CD4-positive, CD25-positive, alpha-beta regulatory T cell (primary cell): Measurements from ENCODE around the gene PBX3. TPM values are rescaled to one million over a fixed set of nuclear protein-coding genes. Genes with fewer than 3 reads are reported as not detected.

ENCODE experiments used
- ATAC-seq, 2 donors: fragments of 150-1000 bp; cut with Tn5 transposase; one replicate each; pipeline ENCODE4 v1.10.0; 2021; ENCODE audit warnings: low read depth in 2 of 2, moderate number of reproducible peaks in 2 of 2, moderate library complexity in 1 of 2
- DNase-seq, 3 donors: peaks; one replicate each; pipeline versions ENCODE4 v3.0.0 to v3.0.0-alpha.2; 2012 to 2022; ENCODE audit warnings: mixed read lengths in 1 of 3
- H3K27ac ChIP-seq: one replicate; pipeline ENCODE4 v1.7.0; 2013; ENCODE audit warnings: mild to moderate bottlenecking, low read length; ENCODE audit not compliant: insufficient read depth, poor library complexity, severe bottlenecking
- H3K27me3 ChIP-seq: one replicate; pipeline ENCODE4 v1.7.0; 2013; ENCODE audit warnings: low read length; ENCODE audit not compliant: control insufficient read depth, insufficient read depth
- H3K36me3 ChIP-seq: one replicate; pipeline ENCODE4 v1.7.0; 2013; ENCODE audit warnings: mild to moderate bottlenecking, low read length, moderate library complexity; ENCODE audit not compliant: control insufficient read depth, insufficient read depth
- H3K4me1 ChIP-seq: 2 replicates; pipeline ENCODE4 v1.7.0; 2013; ENCODE audit warnings: mild to moderate bottlenecking, low read length; ENCODE audit not compliant: insufficient read depth, control insufficient read depth, poor library complexity, severe bottlenecking
- H3K4me3 ChIP-seq: one replicate; pipeline ENCODE4 v1.7.0; 2013; ENCODE audit warnings: low read depth, mild to moderate bottlenecking, low read length, moderate library complexity
- H3K9me3 ChIP-seq, 2 experiments: 1 replicate in 1 of 2; 2 replicates in 1 of 2; pipeline ENCODE4 v1.7.0; 2013; ENCODE audit warnings: low read length in 2 of 2, mild to moderate bottlenecking in 1 of 2, moderate library complexity in 1 of 2; ENCODE audit not compliant: control insufficient read depth in 2 of 2
- H3K27ac Mint-ChIP-seq, 3 donors: one replicate each; pipeline ENCODE4 v1.8.0; 2020 to 2022; ENCODE audit warnings: mild to moderate bottlenecking in 3 of 3, mixed read lengths in 3 of 3, moderate library complexity in 2 of 3
- H3K27me3 Mint-ChIP-seq: one replicate; pipeline ENCODE4 v1.8.0; 2022; ENCODE audit warnings: mild to moderate bottlenecking, mixed read lengths
- H3K36me3 Mint-ChIP-seq: one replicate; pipeline ENCODE4 v1.8.0; 2020; ENCODE audit warnings: mixed read lengths
- H3K4me1 Mint-ChIP-seq, 4 donors: one replicate each; pipeline ENCODE4 v1.8.0; 2020 to 2022; ENCODE audit warnings: mixed read lengths in 4 of 4, mild to moderate bottlenecking in 1 of 4
- H3K4me3 Mint-ChIP-seq, 4 donors: one replicate each; pipeline ENCODE4 v1.8.0; 2020 to 2022; ENCODE audit warnings: mild to moderate bottlenecking in 4 of 4, mixed read lengths in 4 of 4, moderate library complexity in 3 of 4
- H3K9me3 Mint-ChIP-seq, 7 donors: one replicate each; pipeline ENCODE4 v1.8.0; 2020 to 2022; ENCODE audit warnings: mixed read lengths in 7 of 7, mild to moderate bottlenecking in 3 of 7, moderate library complexity in 2 of 7
- polyA plus RNA-seq, 4 donors: library from polyadenylated mRNA; unstranded; fragments of 300-500 nt; fragmentation: Illumina TruSeq; gene quantifications; one replicate each; pipeline ENCODE4 v1.2.3, GENCODE V29; 2021
- total RNA-seq: library from RNA; stranded (reverse); gene quantifications from one replicate; pipeline ENCODE4 v1.2.3, GENCODE V29; 2022

Gene PBX3
- total and polyA plus RNA-seq, 5 donors from 2014 or later: 3.7 to 18.3 (median 4.7) TPM

DNA sequence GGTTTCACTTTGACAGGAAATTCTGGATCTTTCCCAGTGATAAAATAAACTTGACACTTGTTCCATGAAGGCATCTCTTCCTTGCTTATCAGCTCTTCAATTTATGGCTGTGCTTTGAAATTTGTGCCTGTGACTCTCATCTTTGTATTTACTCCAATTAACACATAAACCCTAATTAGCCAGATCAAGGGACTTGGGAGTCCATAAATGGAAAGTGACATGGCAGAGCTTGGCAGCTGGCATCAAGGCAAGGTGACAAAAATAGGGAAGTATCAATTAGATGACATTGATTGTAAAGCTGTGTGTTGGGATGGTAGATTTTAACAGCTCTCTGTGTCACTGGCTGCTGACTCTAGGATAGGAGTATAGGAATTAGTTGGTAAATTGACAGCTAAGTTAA lies 133.9 kb downstream of the PBX3 start:
- Mint-ChIP-seq H3K27me3 (no peaks in the 10 kb centered on the region), H3K4me3 (no peak overlapping the region), H3K9me3 (no peaks in the 10 kb centered on the region), H3K27ac (no peak overlapping the region), H3K4me1 (peaks cover 0 to 11% (median 6%) of the 10 kb centered on the region in 4 donors), H3K36me3 (no peaks in the 10 kb centered on the region)
- no peaks in the 10 kb centered on the region for H3K4me1 ChIP-seq
- H3K36me3 ChIP-seq: no peaks in the 10 kb centered on the region
- no peak overlapping the region for H3K27ac ChIP-seq
- H3K27me3 ChIP-seq: no peaks in the 10 kb centered on the region
- ATAC-seq (no peak), DNase-seq (no peak)
- no peak overlapping the region for H3K4me3 ChIP-seq
- H3K9me3 ChIP-seq: no peaks in the 10 kb centered on the region

DNA sequence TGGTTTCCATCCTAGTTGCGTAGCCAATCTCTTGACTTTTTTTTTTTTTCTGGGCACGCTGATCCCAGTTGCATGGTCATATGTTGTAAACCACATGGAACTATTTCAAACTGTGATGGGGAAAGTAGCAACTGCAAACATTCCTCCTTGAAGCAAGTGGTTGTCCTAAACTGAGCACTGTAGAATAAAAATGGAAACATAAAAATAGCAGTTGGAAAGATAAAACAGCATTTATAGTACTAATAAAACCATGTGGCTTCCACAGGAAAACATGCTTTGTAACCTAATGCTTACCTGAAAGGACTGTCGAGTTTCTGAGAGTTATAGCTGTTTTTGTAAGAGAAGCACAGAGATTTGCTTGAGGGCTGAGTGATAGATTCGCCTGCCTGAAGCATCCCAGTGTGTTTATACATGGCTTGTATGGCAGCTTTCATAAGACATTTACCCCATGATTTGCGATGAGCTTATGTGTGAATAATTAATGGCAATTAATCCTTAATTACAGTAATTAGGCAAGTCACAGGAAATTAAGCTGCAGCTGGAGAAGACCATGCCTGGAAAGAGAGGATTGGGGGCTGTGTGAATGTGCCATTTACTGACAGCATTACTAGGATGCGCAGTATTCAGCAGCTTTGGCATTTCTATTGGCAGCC lies 136.5 kb downstream of the PBX3 start:
- H3K27me3 Mint-ChIP-seq: peaks cover 14% of the 10 kb centered on the region
- H3K36me3 Mint-ChIP-seq: no peaks in the 10 kb centered on the region
- no peaks in the 10 kb centered on the region for H3K9me3 ChIP-seq
- peaks cover under 1% of the 10 kb centered on the region for H3K27me3 ChIP-seq
- H3K36me3 ChIP-seq: no peaks in the 10 kb centered on the region
- no peaks in the 10 kb centered on the region for H3K9me3 Mint-ChIP-seq
- no peak overlapping the region for H3K4me3 ChIP-seq
- no peak overlapping the region for H3K27ac ChIP-seq
- DNase-seq (no peak), ATAC-seq (no peak)
- peaks cover 0 to 9% (median 5%) of the 10 kb centered on the region in 4 donors for H3K4me1 Mint-ChIP-seq
- H3K4me1 ChIP-seq: peaks cover under 1% of the 10 kb centered on the region
- no peak overlapping the region for H3K27ac Mint-ChIP-seq
- H3K4me3 Mint-ChIP-seq: no peak overlapping the region

DNA sequence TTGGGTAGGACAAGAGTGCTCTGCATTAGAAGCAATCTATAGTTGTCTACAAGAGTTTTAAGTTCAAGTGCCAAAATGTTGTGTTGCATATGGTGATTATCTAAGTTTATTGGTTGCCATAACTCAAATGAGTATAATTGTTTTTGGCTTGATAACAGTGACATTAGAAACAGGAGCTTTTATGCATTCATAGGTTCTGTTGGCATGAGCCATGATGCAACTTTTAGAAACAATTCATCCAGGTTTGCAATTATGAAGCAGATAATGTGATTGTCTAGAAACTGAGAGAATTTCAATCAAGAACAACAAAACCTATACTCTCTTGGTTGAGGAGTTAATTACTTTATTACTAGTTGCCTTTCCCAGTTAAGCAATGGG lies 137.0 kb downstream of the PBX3 start:
- Mint-ChIP-seq H3K27me3 (peaks cover 17% of the 10 kb centered on the region), H3K36me3 (no peaks in the 10 kb centered on the region), H3K4me1 (peaks cover 0 to 10% (median 9%) of the 10 kb centered on the region in 4 donors), H3K4me3 (no peak overlapping the region), H3K9me3 (no peaks in the 10 kb centered on the region), H3K27ac (no peak overlapping the region)
- Histone ChIP-seq H3K4me3 (no peak overlapping the region), H3K4me1 (peaks cover 6% of the 10 kb centered on the region), H3K27ac (no peak overlapping the region), H3K36me3 (no peaks in the 10 kb centered on the region), H3K9me3 (no peaks in the 10 kb centered on the region), H3K27me3 (peaks cover 4% of the 10 kb centered on the region)
- DNase-seq (no peak), ATAC-seq (no peak)

DNA sequence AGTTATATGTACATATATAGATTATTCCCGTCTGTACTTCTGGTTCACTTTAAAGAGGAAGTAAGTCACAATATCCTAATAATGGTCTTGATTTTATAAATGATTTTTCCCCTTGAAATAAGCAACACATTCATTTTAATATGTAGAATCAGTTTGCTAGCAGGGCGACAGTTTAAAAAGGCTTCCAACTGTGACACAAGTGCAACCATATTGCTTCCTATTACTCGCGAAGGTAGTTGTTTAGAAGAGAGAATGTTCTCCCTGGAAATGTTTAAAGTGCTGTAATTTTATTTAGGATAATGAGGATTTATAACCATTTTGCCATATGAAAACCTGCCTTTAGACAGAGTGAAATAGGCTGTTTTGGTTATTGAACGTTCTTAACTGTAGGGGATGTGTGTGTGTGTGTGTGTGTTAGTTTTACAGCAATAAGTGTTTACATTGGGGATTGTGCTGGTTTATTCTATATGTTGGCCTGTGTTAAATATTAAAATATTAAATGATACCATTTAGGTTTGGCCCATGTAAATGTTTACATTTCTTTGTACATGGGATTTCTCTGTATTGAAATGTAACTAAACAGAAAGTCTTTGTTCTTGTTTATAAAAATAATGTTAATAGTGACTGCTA lies 138.3 kb downstream of the PBX3 start:
- no peak for DNase-seq
- no peak overlapping the region for H3K27ac Mint-ChIP-seq
- H3K9me3 Mint-ChIP-seq: no peaks in the 10 kb centered on the region
- Histone ChIP-seq H3K4me1 (peaks cover 12% of the 10 kb centered on the region), H3K27ac (no peak overlapping the region), H3K9me3 (no peaks in the 10 kb centered on the region), H3K36me3 (no peaks in the 10 kb centered on the region), H3K27me3 (peaks cover 12% of the 10 kb centered on the region), H3K4me3 (no peak overlapping the region)
- H3K36me3 Mint-ChIP-seq: no peaks in the 10 kb centered on the region
- H3K4me3 Mint-ChIP-seq: no peak overlapping the region
- ATAC-seq: no peak
- H3K27me3 Mint-ChIP-seq: peaks cover 24% of the 10 kb centered on the region
- H3K4me1 Mint-ChIP-seq: peaks cover 0 to 14% (median 12%) of the 10 kb centered on the region in 4 donors

DNA sequence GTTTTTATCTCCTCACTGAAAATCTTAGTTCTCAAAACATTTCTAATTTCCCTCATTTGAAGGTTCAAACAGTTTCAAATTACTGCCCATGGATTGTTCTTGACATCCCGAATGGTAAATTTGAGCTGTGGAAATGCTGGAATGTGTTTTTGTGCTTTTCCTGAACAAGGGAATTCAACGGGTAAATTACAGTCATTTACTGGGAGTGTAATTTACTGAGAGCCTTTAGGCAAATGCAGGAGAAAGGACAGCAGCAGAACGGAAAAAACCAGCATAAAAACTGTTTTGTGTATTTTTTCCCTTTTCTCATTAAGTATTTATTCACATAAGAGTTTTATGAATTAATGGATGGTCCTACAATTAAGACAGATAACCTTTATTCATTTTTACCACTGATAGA lies 139.2 kb downstream of the PBX3 start:
- peaks cover 32% of the 10 kb centered on the region for H3K27me3 Mint-ChIP-seq
- Histone ChIP-seq H3K9me3 (no peaks in the 10 kb centered on the region), H3K27me3 (peaks cover 15% of the 10 kb centered on the region), H3K27ac (no peak overlapping the region), H3K4me1 (peaks cover 12% of the 10 kb centered on the region), H3K36me3 (no peaks in the 10 kb centered on the region), H3K4me3 (no peak overlapping the region)
- no peaks in the 10 kb centered on the region for H3K36me3 Mint-ChIP-seq
- DNase-seq (no peak), ATAC-seq (no peak)
- no peaks in the 10 kb centered on the region for H3K9me3 Mint-ChIP-seq
- peaks cover 0 to 14% (median 10%) of the 10 kb centered on the region in 4 donors for H3K4me1 Mint-ChIP-seq
- no peak overlapping the region for H3K27ac Mint-ChIP-seq
- H3K4me3 Mint-ChIP-seq: no peak overlapping the region

DNA sequence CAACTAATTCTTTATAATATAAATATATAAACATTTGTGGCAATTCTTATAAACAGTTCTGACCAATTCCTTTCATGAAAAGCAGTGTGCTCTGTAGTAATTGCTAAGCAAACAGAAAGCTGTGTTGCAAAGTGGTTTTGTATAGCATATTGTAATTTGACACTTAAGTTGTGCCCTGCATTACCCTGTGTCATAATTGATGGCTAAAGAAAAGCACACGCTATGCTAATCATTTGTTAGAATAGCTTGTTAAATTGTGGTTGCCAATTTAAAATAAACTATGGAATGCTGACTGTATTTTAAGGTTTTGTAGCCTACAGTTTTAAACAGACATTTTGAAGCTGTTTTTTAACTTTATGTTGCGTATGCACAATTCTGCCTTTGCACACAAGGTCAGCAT lies 140.0 kb downstream of the PBX3 start:
- no peak overlapping the region for H3K4me3 Mint-ChIP-seq
- peaks cover 12% of the 10 kb centered on the region for H3K4me1 ChIP-seq
- no peaks in the 10 kb centered on the region for H3K36me3 ChIP-seq
- H3K27me3 Mint-ChIP-seq: peaks cover 32% of the 10 kb centered on the region
- no peak overlapping the region for H3K4me3 ChIP-seq
- peaks cover 15% of the 10 kb centered on the region for H3K27me3 ChIP-seq
- no peak overlapping the region for H3K27ac Mint-ChIP-seq
- H3K27ac ChIP-seq: no peak overlapping the region
- ATAC-seq (no peak), DNase-seq (no peak)
- no peaks in the 10 kb centered on the region for H3K9me3 Mint-ChIP-seq
- H3K4me1 Mint-ChIP-seq: peaks cover 0 to 14% (median 10%) of the 10 kb centered on the region in 4 donors
- no peaks in the 10 kb centered on the region for H3K36me3 Mint-ChIP-seq
- no peaks in the 10 kb centered on the region for H3K9me3 ChIP-seq

DNA sequence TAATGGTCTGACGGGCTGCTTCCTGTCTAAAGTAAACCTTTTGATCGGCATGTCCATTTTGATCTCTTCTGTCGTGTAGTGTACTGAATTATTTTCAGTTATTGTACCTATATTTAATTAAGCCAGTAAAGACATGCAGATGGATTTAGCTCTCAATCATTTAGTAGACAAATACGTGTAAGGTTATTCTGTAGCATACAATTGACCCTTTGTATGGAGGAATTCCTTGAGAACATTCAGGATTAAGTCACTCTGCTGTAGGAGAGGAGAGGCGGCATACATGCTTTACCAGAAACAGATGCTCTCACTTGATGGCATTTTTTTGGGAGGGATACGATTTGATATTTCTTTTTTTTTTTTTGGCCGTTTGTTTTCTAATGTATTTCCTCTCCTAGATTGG lies 141.0 kb downstream of the PBX3 start:
- H3K36me3 Mint-ChIP-seq: no peaks in the 10 kb centered on the region
- peaks cover 32% of the 10 kb centered on the region for H3K27me3 Mint-ChIP-seq
- no peak overlapping the region for H3K4me3 ChIP-seq
- DNase-seq: no peak
- H3K27ac ChIP-seq: no peak overlapping the region
- peaks cover 12% of the 10 kb centered on the region for H3K4me1 ChIP-seq
- no peak overlapping the region for H3K4me3 Mint-ChIP-seq
- H3K9me3 Mint-ChIP-seq: no peaks in the 10 kb centered on the region
- peaks cover 0 to 14% (median 7%) of the 10 kb centered on the region in 4 donors for H3K4me1 Mint-ChIP-seq
- H3K36me3 ChIP-seq: no peaks in the 10 kb centered on the region
- ATAC-seq: no peak
- H3K27ac Mint-ChIP-seq: no peak overlapping the region
- no peaks in the 10 kb centered on the region for H3K9me3 ChIP-seq
- peaks cover 15% of the 10 kb centered on the region for H3K27me3 ChIP-seq

DNA sequence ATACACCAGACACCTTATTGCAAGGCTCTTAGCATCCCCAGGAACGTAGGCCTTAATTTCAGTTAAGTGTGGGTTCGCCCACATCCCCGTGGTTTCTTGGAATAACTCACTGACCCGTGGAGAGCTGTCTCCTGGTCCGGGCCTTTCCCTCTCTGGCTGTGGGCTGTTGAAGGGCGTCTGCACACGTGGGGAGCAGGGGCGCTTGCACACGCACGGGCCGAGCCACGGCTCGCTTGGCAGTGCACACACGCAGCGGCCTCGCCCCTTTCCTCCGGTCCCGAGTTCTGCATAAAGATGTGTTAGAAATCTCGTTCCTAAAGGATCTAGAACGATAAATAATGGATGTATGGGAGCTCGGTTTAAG lies 141.9 kb downstream of the PBX3 start:
- peaks cover 32% of the 10 kb centered on the region for H3K27me3 Mint-ChIP-seq
- no peak overlapping the region for H3K27ac Mint-ChIP-seq
- Histone ChIP-seq H3K4me1 (peaks cover 12% of the 10 kb centered on the region), H3K27me3 (peaks cover 15% of the 10 kb centered on the region), H3K4me3 (peak overlapping the region; percentile 73), H3K36me3 (no peaks in the 10 kb centered on the region), H3K27ac (no peak overlapping the region), H3K9me3 (no peaks in the 10 kb centered on the region)
- H3K9me3 Mint-ChIP-seq: no peaks in the 10 kb centered on the region
- H3K4me1 Mint-ChIP-seq: peaks cover 0 to 14% (median 7%) of the 10 kb centered on the region in 4 donors
- H3K36me3 Mint-ChIP-seq: no peaks in the 10 kb centered on the region
- DNase-seq (peak in 1 of 3 donors; percentile 2), ATAC-seq (no peak)
- H3K4me3 Mint-ChIP-seq: peak overlapping the region; percentile 40 to 88 (median 80)
